Stimulated activated naive CD4-positive, alpha-beta T cell (primary cell): ENCODE data around the gene MED27.

Source experiments
- DNase-seq, 6 experiments: peaks; one replicate each; lab custom pipeline; 2025; lab: John Stamatoyannopoulos, UW

Gene MED27

GRCh38 chr9:132079391-132080091 is at the start of gene MED27:
Gene MED27 (minus strand): TSS chr9:132079867. CDS start chr9:132079844, 23 bp downstream.
- DNase-seq: peak; percentile 85 to 91 (median 86)

DNA sequence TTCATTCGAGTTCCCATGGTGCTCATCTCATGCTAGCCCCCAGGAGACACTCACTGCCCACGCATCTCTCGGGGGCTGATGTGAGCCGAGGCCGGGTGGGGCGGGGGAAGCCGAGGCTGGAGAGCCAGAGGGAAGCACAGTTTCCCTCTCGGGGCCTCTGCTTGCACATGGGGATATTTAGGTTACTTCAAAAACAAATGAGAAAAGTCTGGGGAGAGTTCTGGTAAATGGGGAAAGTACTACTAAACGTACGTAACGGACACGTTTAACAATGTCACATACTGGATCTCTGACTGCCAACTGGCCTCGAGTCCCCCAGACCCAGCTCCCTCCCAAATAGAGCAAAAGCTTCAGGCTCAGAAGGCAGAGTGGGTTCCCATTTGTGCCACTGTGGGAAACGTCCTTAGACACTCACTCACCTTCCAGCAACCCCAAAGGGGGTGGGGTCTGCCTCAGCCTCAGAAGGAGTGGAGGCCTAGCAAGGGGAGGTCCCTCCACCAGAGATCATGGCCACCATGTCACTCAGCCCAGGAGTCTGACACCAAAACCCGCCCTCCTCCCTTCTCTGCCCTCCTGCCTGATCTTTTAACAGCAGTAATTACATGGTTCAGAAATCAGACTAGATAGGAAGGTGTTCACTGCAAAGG is 48.3 kb upstream of the MED27 start:
- no peak for DNase-seq

DNA sequence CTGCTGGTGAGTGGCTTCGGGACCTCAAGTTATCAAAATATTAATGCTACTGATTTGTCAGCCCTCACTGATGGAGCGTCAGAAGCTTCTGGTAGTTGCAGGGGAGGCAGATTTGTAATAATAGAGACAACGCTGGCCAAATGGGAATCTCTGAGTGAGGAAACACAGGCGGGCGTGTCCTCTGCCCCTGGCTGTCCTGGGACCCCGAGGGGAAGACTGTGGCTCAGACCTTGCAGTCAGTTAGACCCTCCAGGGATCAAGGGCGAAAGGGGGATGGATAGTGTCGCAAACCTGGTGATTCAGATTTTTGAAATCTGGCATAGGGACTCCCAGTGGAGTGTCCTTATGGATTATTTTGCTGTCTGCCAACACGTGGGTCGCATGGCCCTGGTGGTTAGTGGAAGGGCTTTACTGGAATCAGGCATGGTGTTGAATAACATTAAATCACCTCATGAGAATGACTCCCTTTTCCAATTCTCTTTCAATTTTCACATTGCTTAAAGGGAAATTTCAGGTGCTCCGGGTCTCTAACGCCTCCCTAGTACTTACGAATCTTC is 47.1 kb upstream of the MED27 start:
- no peak for DNase-seq

DNA sequence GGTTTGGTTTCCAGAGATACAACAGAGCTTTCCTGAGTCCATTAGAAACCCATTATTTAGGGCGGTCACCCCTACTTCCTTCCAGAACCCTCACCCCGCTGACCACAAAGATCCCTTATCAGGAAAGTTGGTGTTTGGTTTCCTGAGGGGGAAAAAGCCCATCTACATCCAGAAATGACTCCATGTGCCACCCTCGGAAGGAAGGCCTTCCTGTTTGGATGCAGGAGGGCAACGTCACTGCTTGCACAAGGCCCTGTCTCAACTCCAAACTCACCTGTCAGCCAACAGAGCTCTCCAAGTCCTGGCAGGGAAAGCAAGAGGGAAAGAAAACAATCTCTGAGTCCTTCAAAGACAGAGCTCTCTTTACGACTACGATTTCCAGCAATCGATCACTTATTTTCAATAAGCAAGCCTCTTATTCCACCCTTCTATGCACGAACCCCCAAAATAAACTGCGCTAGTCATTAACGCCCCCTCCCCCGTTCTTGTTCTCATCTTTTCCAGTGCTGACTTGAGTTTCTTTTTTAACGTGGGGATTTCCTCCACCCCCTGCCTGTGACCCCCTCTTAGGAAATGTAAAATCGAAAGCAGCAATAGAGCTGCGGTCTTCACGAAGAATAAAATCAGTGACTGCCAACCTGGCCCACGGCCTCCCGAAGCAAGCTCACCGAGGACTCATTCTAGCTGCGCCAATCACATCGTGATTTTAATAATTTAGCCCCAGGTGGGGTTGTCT is 46.4 kb upstream of the MED27 start:
- no peak for DNase-seq

DNA sequence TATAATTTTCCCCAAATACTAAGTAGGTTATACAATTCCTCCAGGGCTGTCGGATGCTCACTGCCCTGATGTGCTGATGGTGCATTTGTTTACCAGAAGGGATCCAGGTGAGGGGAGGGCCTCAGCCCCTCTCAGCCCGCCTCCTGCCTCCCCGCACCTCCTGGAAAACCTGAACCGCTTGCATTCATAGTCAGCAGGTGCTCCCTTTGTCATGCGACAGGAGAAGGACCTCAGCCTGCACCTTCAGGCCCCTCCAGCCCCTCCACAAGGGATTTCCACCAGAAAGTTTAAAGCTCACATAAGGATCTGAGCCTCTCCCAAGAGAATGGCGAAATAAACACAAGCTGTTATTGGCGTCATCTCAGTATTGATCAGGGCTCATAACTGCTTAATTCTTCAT is 45.7 kb upstream of the MED27 start:
- no peak for DNase-seq

DNA sequence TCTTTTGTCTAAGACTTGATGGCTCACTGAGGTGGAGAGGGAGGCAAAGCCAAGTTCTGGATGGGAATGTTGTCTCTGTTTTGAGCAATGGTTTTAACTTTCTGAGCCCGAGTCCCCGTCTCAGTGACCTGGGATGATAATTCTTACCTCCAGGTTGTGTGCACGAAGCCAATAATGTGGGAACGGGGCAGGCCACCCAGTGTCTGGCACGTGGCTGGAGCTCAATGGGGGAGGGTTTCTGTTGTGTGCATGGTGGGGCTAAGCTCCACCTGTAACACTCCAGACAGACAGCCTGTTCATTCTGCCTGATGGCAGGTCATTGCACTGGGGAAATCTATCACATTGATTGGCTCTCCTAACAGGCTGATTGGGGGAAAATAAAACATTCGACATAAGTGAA is 45.1 kb upstream of the MED27 start:
- DNase-seq: no peak

DNA sequence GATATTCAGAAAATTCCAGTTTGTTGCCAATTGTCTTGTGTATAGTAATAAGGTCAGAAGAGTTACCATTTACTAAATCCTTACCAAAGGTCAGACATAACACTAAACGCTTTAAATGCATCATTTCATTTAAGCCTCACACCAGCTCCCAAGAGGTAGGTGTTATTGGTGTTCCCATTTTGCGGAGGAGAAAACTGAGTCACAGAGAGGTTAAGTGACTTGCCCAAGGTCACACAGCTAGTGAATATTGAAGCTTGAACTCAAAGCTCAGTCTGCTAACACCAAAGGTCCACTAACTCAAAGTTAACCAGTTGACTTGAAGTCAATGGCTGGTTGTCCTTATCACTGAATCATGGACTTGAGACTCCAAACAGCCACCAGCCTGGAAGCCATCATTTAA is 41.4 kb upstream of the MED27 start:
- DNase-seq: no peak

DNA sequence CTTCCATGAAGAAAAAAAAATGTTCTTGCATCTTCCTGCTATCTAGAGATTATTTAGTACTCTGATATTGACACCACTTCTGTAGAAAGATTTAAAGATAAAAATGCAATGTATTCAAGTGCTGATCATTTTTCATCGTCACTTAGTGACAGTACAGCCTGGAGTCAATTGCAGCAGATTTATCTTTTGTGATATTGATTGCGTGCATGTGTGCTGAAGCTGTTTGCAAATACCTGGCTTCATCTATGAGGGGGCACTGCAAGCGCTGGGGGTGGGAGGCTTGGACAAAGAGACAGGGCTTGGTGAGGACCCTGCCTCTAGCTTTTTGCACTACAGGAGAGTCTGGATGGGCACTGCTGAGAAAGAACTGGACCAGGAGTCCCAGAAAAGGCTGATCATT is 38.0 kb upstream of the MED27 start:
- DNase-seq: no peak

DNA sequence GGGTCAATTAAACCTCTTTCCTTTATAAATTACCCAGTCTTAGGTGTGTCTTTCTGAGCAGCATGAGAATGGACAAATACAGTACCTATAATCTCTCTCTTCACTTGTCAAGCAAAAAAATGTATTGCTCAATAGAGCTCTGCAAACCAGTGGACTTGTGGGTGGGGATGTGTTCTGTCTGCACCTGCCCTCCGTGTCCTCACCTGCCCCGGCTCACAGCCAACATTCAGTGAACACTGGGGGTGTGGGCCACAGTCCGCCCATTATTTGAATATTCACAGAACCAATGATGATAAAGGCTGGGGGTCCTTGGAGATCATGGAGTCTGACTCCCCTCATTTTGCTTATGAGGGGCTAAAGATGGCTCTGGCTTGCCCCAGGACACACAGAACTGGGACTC is 36.9 kb upstream of the MED27 start:
- no peak for DNase-seq

DNA sequence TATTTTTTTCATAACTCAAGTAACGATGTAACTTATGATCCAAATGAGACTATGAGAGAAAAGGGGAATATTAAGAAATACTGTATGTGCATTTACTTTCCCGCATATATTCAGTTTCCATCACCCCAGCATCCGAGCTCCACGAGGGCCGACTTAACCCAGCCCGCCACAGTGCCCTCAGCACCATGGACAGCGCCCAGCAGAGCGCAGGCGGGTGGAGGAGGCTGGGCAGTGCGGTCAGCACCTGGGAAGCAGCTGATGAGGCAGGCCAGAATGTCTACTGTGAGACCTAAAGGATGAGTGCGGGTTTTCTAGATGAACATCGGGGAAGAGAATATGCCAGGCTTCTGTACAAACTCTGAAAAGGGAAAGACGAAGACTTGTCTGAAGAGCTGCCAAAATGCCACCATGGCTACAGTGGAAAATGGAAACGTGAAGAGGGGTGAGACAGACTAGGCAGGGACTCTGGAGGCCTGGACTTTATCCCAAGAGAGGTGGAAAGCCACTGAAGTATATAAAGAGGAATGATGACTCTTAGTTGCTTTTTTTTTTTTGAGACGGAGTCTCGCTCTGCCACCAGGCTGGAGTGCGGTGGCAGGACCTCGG is 34.5 kb upstream of the MED27 start:
- DNase-seq: peak in 3 of 6 experiments; percentile 5 to 21 (median 14)

GRCh38 chr9:132109291-132109690 is 29.6 kb upstream of the MED27 start:
- DNase-seq: no peak

- no peak for DNase-seq
Measured at GRCh38 chr9:132108728-132109127, 29.1 kb upstream of the MED27 start.

GRCh38 chr9:132099741-132100407 is 20.2 kb upstream of the MED27 start:
- DNase-seq: no peak

DNA sequence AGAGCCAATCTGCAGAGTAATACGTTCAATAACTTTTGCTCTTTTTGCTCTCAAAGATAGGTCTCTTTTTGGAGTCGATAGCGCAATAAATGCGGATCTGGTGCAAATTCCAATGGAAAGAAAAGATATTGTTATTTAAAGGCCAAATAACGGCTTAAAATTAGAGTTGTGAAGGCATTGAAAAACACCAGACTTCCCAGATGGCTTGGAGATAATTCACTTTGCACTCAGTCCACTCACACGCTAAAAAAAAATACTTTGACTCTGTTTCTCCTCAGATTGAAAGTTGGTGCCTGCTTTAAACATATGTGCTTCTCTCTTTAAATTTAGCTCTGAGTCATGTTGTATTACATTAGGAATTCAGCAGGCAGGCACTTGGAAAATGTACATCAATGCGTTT is 19.5 kb upstream of the MED27 start:
- no peak for DNase-seq

DNA sequence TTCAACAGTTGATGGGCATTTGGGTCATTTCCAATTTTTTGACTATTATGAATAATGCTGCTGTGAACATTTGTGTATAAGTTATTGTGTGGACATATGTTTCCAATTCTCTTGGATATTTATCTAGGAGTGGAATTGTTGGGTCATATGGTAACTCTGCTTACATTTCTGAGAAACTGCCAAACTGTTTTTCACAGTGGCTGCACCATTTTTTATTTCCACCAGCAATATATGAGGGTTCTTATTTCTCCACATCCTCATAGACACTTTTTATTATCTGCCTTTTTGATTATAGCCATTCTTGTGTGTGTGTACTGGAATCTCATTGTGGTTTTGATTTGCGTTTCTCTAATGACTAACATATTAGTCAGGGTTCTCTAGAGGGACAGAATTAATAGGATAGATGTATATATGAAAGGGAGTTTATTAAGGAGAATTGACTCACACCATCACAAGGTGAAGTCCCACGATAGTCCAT is 14.7 kb upstream of the MED27 start:
- DNase-seq: no peak

- no peak for DNase-seq
Measured at GRCh38 chr9:132090771-132091170, 11.1 kb upstream of the MED27 start.

GRCh38 chr9:132087438-132088030 is 7.9 kb upstream of the MED27 start:
- DNase-seq: no peak

- DNase-seq: no peak
Measured at GRCh38 chr9:132082188-132082587, 2.5 kb upstream of the MED27 start.

- no peak for DNase-seq
Measured at GRCh38 chr9:132078699-132079356, 839 bp downstream of the MED27 start.

GRCh38 chr9:132077881-132078698 is 1.6 kb downstream of the MED27 start:
- DNase-seq: peak in 2 of 6 experiments; percentile 4 to 14
